ENCODE data around the gene MACROD2. TPM values are rescaled to one million over a fixed set of nuclear protein-coding genes. Genes with fewer than 3 reads are reported as not detected.

The MACROD2 gene
- polyA plus RNA-seq, 4 donors, result 1.00 to 4.8 (median 1.4) TPM

- H3K4me1 ChIP-seq (ENCODE audit: control insufficient read depth in 3 of 3, insufficient read depth in 2 of 3, low read depth in 1 of 3, low read length in 2 of 3), result no peaks in the 10 kb centered on the region
- H3K27me3 ChIP-seq (ENCODE audit: control insufficient read depth in 3 of 3, insufficient read depth in 3 of 3, low read length in 3 of 3), result no peaks in the 10 kb centered on the region
- no peak for DNase-seq
- H3K36me3 ChIP-seq (ENCODE audit: control insufficient read depth in 3 of 3, insufficient read depth in 2 of 3, low read depth in 1 of 3, low read length in 3 of 3), result no peaks in the 10 kb centered on the region
- no peak for FAIRE-seq
- WGBS, 3 donors, result 91 to 97% (median 91%) methylated on average over 5 of the region's 5 CpGs
- no peak overlapping the region for H3K27ac ChIP-seq (ENCODE audit: low read depth in 1 of 3, low read length in 2 of 3)
- H3K9me3 ChIP-seq (ENCODE audit: control insufficient read depth in 2 of 2, insufficient read depth in 1 of 2, low read depth in 1 of 2, low read length in 1 of 2), result no peaks in the 10 kb centered on the region
- H3K4me3 ChIP-seq (ENCODE audit: low read depth in 1 of 3, low read length in 3 of 3), result no peak overlapping the region
Measured at GRCh38 chr20:14538433-14538832, 543.1 kb downstream of the MACROD2 start.

DNA sequence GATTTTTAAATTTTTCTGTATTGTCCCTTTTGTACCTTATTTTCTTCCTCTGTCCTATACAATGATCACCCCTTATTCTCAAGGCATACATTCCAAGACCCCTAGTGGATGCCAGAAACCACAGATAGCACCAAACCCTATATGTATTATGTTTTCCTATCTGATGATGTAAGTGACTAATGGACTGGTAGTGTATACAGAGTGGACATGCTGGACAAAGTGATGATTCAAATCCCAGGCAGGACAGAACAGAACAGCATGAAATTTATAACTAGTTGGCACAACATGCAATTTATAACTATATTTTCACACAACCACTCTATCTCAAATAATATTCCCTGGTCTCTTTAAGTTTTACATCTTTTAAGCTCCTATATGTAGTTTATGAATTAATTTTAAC is 547.7 kb downstream of the MACROD2 start:
- Histone ChIP-seq H3K4me3 (ENCODE audit: low read depth in 1 of 3, low read length in 3 of 3) (no peak overlapping the region), H3K36me3 (ENCODE audit: control insufficient read depth in 3 of 3, insufficient read depth in 2 of 3, low read depth in 1 of 3, low read length in 3 of 3) (no peaks in the 10 kb centered on the region), H3K9me3 (ENCODE audit: control insufficient read depth in 2 of 2, insufficient read depth in 1 of 2, low read depth in 1 of 2, low read length in 1 of 2) (no peaks in the 10 kb centered on the region), H3K27ac (ENCODE audit: low read depth in 1 of 3, low read length in 2 of 3) (no peak overlapping the region), H3K4me1 (ENCODE audit: control insufficient read depth in 3 of 3, insufficient read depth in 2 of 3, low read depth in 1 of 3, low read length in 2 of 3) (peaks cover 0 to 5% (median 0%) of the 10 kb centered on the region in 3 donors), H3K27me3 (ENCODE audit: control insufficient read depth in 3 of 3, insufficient read depth in 3 of 3, low read length in 3 of 3) (no peaks in the 10 kb centered on the region)
- DNase-seq, result no peak
- no peak for FAIRE-seq

DNA sequence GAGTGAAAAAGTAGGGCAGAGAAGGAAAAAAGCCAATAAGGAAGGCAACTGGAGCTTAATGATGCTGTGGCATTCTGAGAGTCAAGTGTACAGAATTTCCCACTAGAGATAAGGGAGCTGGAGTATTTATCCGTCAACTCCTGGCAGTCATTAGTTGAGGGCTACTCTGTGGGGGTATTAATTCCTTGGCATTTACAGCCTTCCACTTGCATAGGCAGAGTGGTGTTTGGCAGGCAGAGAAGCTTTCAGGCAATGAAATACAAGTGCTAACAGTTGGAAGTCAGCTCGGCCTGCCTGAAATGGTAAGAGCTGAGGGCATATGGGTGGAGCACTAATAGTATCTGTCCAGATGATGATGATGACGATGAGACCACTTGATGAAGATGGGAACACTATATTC is 549.4 kb downstream of the MACROD2 start:
- Histone ChIP-seq H3K9me3 (ENCODE audit: control insufficient read depth in 2 of 2, insufficient read depth in 1 of 2, low read depth in 1 of 2, low read length in 1 of 2) (no peaks in the 10 kb centered on the region), H3K27me3 (ENCODE audit: control insufficient read depth in 3 of 3, insufficient read depth in 3 of 3, low read length in 3 of 3) (no peaks in the 10 kb centered on the region), H3K4me1 (ENCODE audit: control insufficient read depth in 3 of 3, insufficient read depth in 2 of 3, low read depth in 1 of 3, low read length in 2 of 3) (peaks cover 0 to 5% (median 0%) of the 10 kb centered on the region in 3 donors), H3K27ac (ENCODE audit: low read depth in 1 of 3, low read length in 2 of 3) (no peak overlapping the region), H3K4me3 (ENCODE audit: low read depth in 1 of 3, low read length in 3 of 3) (no peak overlapping the region), H3K36me3 (ENCODE audit: control insufficient read depth in 3 of 3, insufficient read depth in 2 of 3, low read depth in 1 of 3, low read length in 3 of 3) (no peaks in the 10 kb centered on the region)
- FAIRE-seq (no peak), DNase-seq (no peak)
- 53 to 65% (median 56%) methylated on average over 3 of the region's 3 CpGs for WGBS, 3 donors

DNA sequence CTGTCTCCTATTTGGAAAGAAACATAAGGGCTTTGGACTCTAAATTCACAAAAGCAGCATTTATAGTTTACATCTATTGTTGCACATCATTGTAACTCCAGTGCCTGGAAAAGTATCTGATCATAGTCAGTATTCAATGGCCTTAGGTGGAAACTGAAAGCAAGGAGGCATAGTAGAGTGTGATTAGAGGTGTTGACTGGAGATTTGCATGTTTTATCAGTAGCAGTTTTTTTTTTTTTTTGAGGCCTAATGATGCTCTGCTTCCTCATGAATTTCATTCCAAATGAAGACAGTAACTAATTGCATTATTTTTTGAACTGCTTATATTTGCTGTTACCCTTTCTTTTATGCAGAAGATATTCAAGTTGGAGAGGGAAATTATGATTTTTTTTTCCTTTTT is 555.3 kb downstream of the MACROD2 start:
- Histone ChIP-seq H3K4me1 (ENCODE audit: control insufficient read depth in 3 of 3, insufficient read depth in 2 of 3, low read depth in 1 of 3, low read length in 2 of 3) (no peaks in the 10 kb centered on the region), H3K9me3 (ENCODE audit: control insufficient read depth in 2 of 2, insufficient read depth in 1 of 2, low read depth in 1 of 2, low read length in 1 of 2) (no peaks in the 10 kb centered on the region), H3K27me3 (ENCODE audit: control insufficient read depth in 3 of 3, insufficient read depth in 3 of 3, low read length in 3 of 3) (no peaks in the 10 kb centered on the region), H3K36me3 (ENCODE audit: control insufficient read depth in 3 of 3, insufficient read depth in 2 of 3, low read depth in 1 of 3, low read length in 3 of 3) (no peaks in the 10 kb centered on the region), H3K27ac (ENCODE audit: low read depth in 1 of 3, low read length in 2 of 3) (no peak overlapping the region), H3K4me3 (ENCODE audit: low read depth in 1 of 3, low read length in 3 of 3) (no peak overlapping the region)
- no peak for FAIRE-seq
- peak; percentile 15 to 18 for DNase-seq

DNA sequence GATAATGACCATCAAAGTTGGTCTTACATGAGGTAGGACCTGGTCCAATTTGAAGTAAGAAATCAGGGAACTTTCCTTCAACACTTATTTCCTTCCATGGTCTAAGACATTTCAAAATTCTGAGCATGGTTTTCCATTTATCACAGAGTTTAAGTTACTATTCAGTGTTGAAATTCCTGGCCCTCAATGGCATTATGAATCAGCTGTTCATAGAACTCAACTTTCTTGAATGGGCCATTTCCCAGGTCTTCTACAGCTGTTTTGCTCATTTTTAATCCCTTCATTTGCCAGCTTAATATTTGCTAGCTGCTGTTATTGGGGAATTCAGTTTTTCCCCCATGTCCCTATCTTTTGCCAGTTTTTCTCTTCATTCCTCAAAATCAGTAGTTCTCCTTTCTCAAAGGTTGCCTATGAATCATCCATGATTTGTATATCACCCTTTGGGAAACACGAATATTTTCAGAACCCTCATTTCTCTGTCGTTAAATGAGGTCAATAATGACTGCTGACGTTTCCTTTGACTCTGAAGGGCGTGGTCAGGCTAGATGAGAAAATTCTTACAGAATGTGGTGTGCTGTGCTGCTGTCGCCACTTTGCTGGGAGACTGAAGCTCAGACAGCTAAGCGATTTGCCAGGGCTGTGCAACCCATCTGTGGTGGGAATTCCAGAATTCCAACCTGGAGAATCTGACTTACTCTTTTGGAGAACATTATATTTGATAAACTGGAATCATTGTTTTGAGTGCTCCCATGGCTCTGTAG is 558.6 kb downstream of the MACROD2 start:
- H3K27me3 ChIP-seq (ENCODE audit: control insufficient read depth in 3 of 3, insufficient read depth in 3 of 3, low read length in 3 of 3), result no peaks in the 10 kb centered on the region
- peaks cover 0 to 2% of the 10 kb centered on the region in 2 donors for H3K9me3 ChIP-seq (ENCODE audit: control insufficient read depth in 2 of 2, insufficient read depth in 1 of 2, low read depth in 1 of 2, low read length in 1 of 2)
- H3K4me1 ChIP-seq (ENCODE audit: control insufficient read depth in 3 of 3, insufficient read depth in 2 of 3, low read depth in 1 of 3, low read length in 2 of 3), result no peaks in the 10 kb centered on the region
- H3K36me3 ChIP-seq (ENCODE audit: control insufficient read depth in 3 of 3, insufficient read depth in 2 of 3, low read depth in 1 of 3, low read length in 3 of 3), result no peaks in the 10 kb centered on the region
- DNase-seq (no peak), FAIRE-seq (no peak)
- H3K27ac ChIP-seq (ENCODE audit: low read depth in 1 of 3, low read length in 2 of 3), result no peak overlapping the region
- H3K4me3 ChIP-seq (ENCODE audit: low read depth in 1 of 3, low read length in 3 of 3), result no peak overlapping the region
- 56 to 70% (median 58%) methylated on average over 6 of the region's 6 CpGs for WGBS, 3 donors

- FAIRE-seq, result no peak
Measured at GRCh38 chr20:14555676-14556075, 560.4 kb downstream of the MACROD2 start.

DNA sequence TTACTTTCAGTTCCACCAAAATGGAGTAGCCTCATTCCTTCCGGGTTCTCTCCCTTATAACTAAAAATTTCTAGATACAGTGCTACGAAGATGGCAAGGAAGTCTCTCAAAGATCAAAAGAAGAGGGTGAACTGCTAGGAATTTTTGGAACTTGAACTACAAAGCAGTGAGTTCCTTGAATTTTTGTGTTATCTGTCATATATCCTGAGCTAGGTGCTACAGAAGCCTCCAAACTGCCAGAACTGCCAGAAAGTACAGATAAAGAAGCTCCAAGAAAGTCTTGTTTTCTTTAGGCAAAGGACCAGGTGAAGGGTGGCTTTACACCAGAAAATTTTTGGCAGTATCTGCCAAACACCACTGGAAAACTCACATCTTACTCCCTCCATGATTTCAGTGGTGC is 560.9 kb downstream of the MACROD2 start:
- no peaks in the 10 kb centered on the region for H3K27me3 ChIP-seq (ENCODE audit: control insufficient read depth in 3 of 3, insufficient read depth in 3 of 3, low read length in 3 of 3)
- H3K4me3 ChIP-seq (ENCODE audit: low read depth in 1 of 3, low read length in 3 of 3), result no peak overlapping the region
- H3K9me3 ChIP-seq (ENCODE audit: control insufficient read depth in 2 of 2, insufficient read depth in 1 of 2, low read depth in 1 of 2, low read length in 1 of 2), result peaks cover 0 to 2% of the 10 kb centered on the region in 2 donors
- H3K36me3 ChIP-seq (ENCODE audit: control insufficient read depth in 3 of 3, insufficient read depth in 2 of 3, low read depth in 1 of 3, low read length in 3 of 3), result no peaks in the 10 kb centered on the region
- FAIRE-seq, result no peak
- H3K27ac ChIP-seq (ENCODE audit: low read depth in 1 of 3, low read length in 2 of 3), result no peak overlapping the region
- no peak for DNase-seq
- no peaks in the 10 kb centered on the region for H3K4me1 ChIP-seq (ENCODE audit: control insufficient read depth in 3 of 3, insufficient read depth in 2 of 3, low read depth in 1 of 3, low read length in 2 of 3)
- 86 to 97% (median 94%) methylated on average over 2 of the region's 2 CpGs for WGBS, 3 donors

More at GRCh38 chr20:14555676-14556075, 560.4 kb downstream of the MACROD2 start:
- no peaks in the 10 kb centered on the region for H3K27me3 ChIP-seq (ENCODE audit: control insufficient read depth in 3 of 3, insufficient read depth in 3 of 3, low read length in 3 of 3)
- no peaks in the 10 kb centered on the region for H3K4me1 ChIP-seq (ENCODE audit: control insufficient read depth in 3 of 3, insufficient read depth in 2 of 3, low read depth in 1 of 3, low read length in 2 of 3)
- DNase-seq, result no peak
- H3K27ac ChIP-seq (ENCODE audit: low read depth in 1 of 3, low read length in 2 of 3), result no peak overlapping the region
- H3K4me3 ChIP-seq (ENCODE audit: low read depth in 1 of 3, low read length in 3 of 3), result no peak overlapping the region
- H3K9me3 ChIP-seq (ENCODE audit: control insufficient read depth in 2 of 2, insufficient read depth in 1 of 2, low read depth in 1 of 2, low read length in 1 of 2), result peaks cover 0 to 2% of the 10 kb centered on the region in 2 donors
- H3K36me3 ChIP-seq (ENCODE audit: control insufficient read depth in 3 of 3, insufficient read depth in 2 of 3, low read depth in 1 of 3, low read length in 3 of 3), result no peaks in the 10 kb centered on the region
- 83 to 88% (median 88%) methylated on average over 3 of the region's 3 CpGs for WGBS, 3 donors

- DNase-seq (no peak), FAIRE-seq (no peak)
- WGBS, 3 donors, result 75 to 96% (median 90%) methylated on average over 1 of the region's 1 CpG
- Histone ChIP-seq H3K4me1 (ENCODE audit: control insufficient read depth in 3 of 3, insufficient read depth in 2 of 3, low read depth in 1 of 3, low read length in 2 of 3) (peaks cover 0 to 3% (median 0%) of the 10 kb centered on the region in 3 donors), H3K27me3 (ENCODE audit: control insufficient read depth in 3 of 3, insufficient read depth in 3 of 3, low read length in 3 of 3) (no peaks in the 10 kb centered on the region), H3K9me3 (ENCODE audit: control insufficient read depth in 2 of 2, insufficient read depth in 1 of 2, low read depth in 1 of 2, low read length in 1 of 2) (peaks cover 0 to 2% of the 10 kb centered on the region in 2 donors), H3K27ac (ENCODE audit: low read depth in 1 of 3, low read length in 2 of 3) (no peak overlapping the region), H3K36me3 (ENCODE audit: control insufficient read depth in 3 of 3, insufficient read depth in 2 of 3, low read depth in 1 of 3, low read length in 3 of 3) (no peaks in the 10 kb centered on the region), H3K4me3 (ENCODE audit: low read depth in 1 of 3, low read length in 3 of 3) (no peak overlapping the region)
Measured at GRCh38 chr20:14559612-14560011, 564.3 kb downstream of the MACROD2 start.

- 73 to 90% (median 79%) methylated on average over 6 of the region's 6 CpGs for WGBS, 3 donors
- FAIRE-seq (peak; percentile 55), DNase-seq (no peak)
- H3K27ac ChIP-seq (ENCODE audit: low read depth in 1 of 3, low read length in 2 of 3), result no peak overlapping the region
- H3K4me1 ChIP-seq (ENCODE audit: control insufficient read depth in 3 of 3, insufficient read depth in 2 of 3, low read depth in 1 of 3, low read length in 2 of 3), result peaks cover 0 to 3% (median 0%) of the 10 kb centered on the region in 3 donors
- H3K4me3 ChIP-seq (ENCODE audit: low read depth in 1 of 3, low read length in 3 of 3), result no peak overlapping the region
- H3K36me3 ChIP-seq (ENCODE audit: control insufficient read depth in 3 of 3, insufficient read depth in 2 of 3, low read depth in 1 of 3, low read length in 3 of 3), result no peaks in the 10 kb centered on the region
- H3K27me3 ChIP-seq (ENCODE audit: control insufficient read depth in 3 of 3, insufficient read depth in 3 of 3, low read length in 3 of 3), result no peaks in the 10 kb centered on the region
- no peaks in the 10 kb centered on the region for H3K9me3 ChIP-seq (ENCODE audit: control insufficient read depth in 2 of 2, insufficient read depth in 1 of 2, low read depth in 1 of 2, low read length in 1 of 2)
Measured at GRCh38 chr20:14561741-14562221, 566.5 kb downstream of the MACROD2 start.
